ENCODE measurements around the gene MICAL2.

GRCh38 chr11:12198251-12199222 lies 88.1 kb downstream of the MICAL2 start:
- TF ChIP-seq, protein P1, sequence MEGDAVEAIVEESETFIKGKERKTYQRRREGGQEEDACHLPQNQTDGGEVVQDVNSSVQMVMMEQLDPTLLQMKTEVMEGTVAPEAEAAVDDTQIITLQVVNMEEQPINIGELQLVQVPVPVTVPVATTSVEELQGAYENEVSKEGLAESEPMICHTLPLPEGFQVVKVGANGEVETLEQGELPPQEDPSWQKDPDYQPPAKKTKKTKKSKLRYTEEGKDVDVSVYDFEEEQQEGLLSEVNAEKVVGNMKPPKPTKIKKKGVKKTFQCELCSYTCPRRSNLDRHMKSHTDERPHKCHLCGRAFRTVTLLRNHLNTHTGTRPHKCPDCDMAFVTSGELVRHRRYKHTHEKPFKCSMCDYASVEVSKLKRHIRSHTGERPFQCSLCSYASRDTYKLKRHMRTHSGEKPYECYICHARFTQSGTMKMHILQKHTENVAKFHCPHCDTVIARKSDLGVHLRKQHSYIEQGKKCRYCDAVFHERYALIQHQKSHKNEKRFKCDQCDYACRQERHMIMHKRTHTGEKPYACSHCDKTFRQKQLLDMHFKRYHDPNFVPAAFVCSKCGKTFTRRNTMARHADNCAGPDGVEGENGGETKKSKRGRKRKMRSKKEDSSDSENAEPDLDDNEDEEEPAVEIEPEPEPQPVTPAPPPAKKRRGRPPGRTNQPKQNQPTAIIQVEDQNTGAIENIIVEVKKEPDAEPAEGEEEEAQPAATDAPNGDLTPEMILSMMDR (CRISPR knock-in tag; IDR thresholded peaks at IDR 0.05), result no peak
- TF ChIP-seq RNF2 (conservative IDR thresholded peaks at IDR 0.05; ENCODE audit: low read depth) (no peak), KDM5A (IDR thresholded peaks at IDR 0.05; ENCODE audit: borderline replicate concordance, low read length) (no peak), ZNF766 (CRISPR knock-in tag; IDR thresholded peaks at IDR 0.05; ENCODE audit: borderline replicate concordance) (no peak), MTA3 (CRISPR knock-in tag; IDR thresholded peaks at IDR 0.05) (no peak), HIVEP1 (CRISPR knock-in tag; IDR thresholded peaks at IDR 0.05) (no peak), PREB (CRISPR knock-in tag; IDR thresholded peaks at IDR 0.05) (no peak), DNMT1 (CRISPR knock-in tag; IDR thresholded peaks at IDR 0.05) (no peak), REST (IDR thresholded peaks at IDR 0.05; ENCODE audit: borderline replicate concordance in 1 of 2, low read depth in 1 of 2, low read length in 2 of 2) (no peak), GTF2F1 (IDR thresholded peaks at IDR 0.05; ENCODE audit: low read length) (no peak), KAT8 (CRISPR knock-in tag; IDR thresholded peaks at IDR 0.05) (no peak), ZNF33B (CRISPR knock-in tag; IDR thresholded peaks at IDR 0.05) (no peak), HNRNPUL1 (IDR thresholded peaks at IDR 0.05; ENCODE audit: low read depth, low read length) (no peak)
